GM12878 (cell line): ENCODE data around the gene TICRR.

ENCODE experiments used
- BCL11A ChIP-seq: IDR thresholded peaks from 2 replicates; pipeline ENCODE4 v1.6.1; 2011; ENCODE audit warnings: low read depth, low read length
- FOS ChIP-seq: IDR thresholded peaks from 3 replicates; pipeline ENCODE4 v1.6.1; 2011; ENCODE audit warnings: borderline replicate concordance; ENCODE audit not compliant: insufficient read length; ENCODE audit errors: extremely low read depth
- GABPA ChIP-seq: IDR thresholded peaks from 2 replicates; pipeline ENCODE4 v1.6.1; 2014; ENCODE audit warnings: antibody characterized with exemption, low read depth, mild to moderate bottlenecking, inconsistent platforms
- HDAC6 ChIP-seq: fragments of 200-600 bp; sonication (generic); IDR thresholded peaks from one replicate; pipeline ENCODE4 v1.8.0; 2017; ENCODE audit warnings: antibody characterized with exemption; ENCODE audit not compliant: unreplicated experiment
- NFYB ChIP-seq: IDR thresholded peaks from 2 replicates; pipeline ENCODE4 v1.6.1; 2011; ENCODE audit warnings: low read depth, mild to moderate bottlenecking, low read length, improper control_type of control experiment, moderate library complexity; ENCODE audit not compliant: insufficient read depth
- NRF1 ChIP-seq: conservative IDR thresholded peaks from 2 replicates; pipeline ENCODE4 v1.6.1; 2011; ENCODE audit warnings: mild to moderate bottlenecking, low read depth, low read length, improper control_type of control experiment
- RAD21 ChIP-seq: IDR thresholded peaks from 2 replicates; pipeline ENCODE4 v1.6.1; 2011; ENCODE audit warnings: mild to moderate bottlenecking, low read depth, low read length, moderate library complexity; ENCODE audit not compliant: insufficient read depth
- RFX5 ChIP-seq: IDR thresholded peaks from 2 replicates; pipeline ENCODE4 v1.6.1; 2011; ENCODE audit warnings: low read depth, low read length, improper control_type of control experiment
- TCF12 ChIP-seq: IDR thresholded peaks from 2 replicates; pipeline ENCODE4 v1.6.1; 2011; ENCODE audit warnings: low read depth, mild to moderate bottlenecking, low read length
- ZBTB33 ChIP-seq: fragments of 450-650 bp; IDR thresholded peaks from 2 replicates; pipeline ENCODE4 v1.6.1; 2017; ENCODE audit warnings: mild to moderate bottlenecking
- ZZZ3 ChIP-seq: IDR thresholded peaks from 2 replicates; pipeline ENCODE4 v1.6.1; 2011; ENCODE audit warnings: low read depth; ENCODE audit not compliant: control insufficient read depth, insufficient read length
- TF ChIP-seq, protein P1 (sequence below), 3 experiments: IDR thresholded peaks in 2 of 3; conservative IDR thresholded peaks in 1 of 3; 2 replicates each; pipeline ENCODE4 v1.5.1; 2011; ENCODE audit warnings: low read depth in 3 of 3, low read length in 3 of 3, mild to moderate bottlenecking in 3 of 3, control low read depth in 2 of 3, moderate library complexity in 2 of 3, inconsistent platforms in 1 of 3, mixed read lengths in 1 of 3; ENCODE audit not compliant: control insufficient read depth in 2 of 3, insufficient read depth in 1 of 3; ENCODE audit errors: extremely low read depth in 1 of 3
- TF ChIP-seq, protein P2 (sequence below): fragments of 150-350 bp; IDR thresholded peaks from 2 replicates; pipeline ENCODE4 v1.6.1; 2016; ENCODE audit warnings: low read depth, low read length
- TF ChIP-seq, protein P3 (sequence below): fragments of 450-650 bp; IDR thresholded peaks from 2 replicates; pipeline ENCODE4 v1.6.1; 2018; ENCODE audit warnings: mild to moderate bottlenecking, low read depth, moderate library complexity; ENCODE audit not compliant: partially characterized antibody

DNA sequence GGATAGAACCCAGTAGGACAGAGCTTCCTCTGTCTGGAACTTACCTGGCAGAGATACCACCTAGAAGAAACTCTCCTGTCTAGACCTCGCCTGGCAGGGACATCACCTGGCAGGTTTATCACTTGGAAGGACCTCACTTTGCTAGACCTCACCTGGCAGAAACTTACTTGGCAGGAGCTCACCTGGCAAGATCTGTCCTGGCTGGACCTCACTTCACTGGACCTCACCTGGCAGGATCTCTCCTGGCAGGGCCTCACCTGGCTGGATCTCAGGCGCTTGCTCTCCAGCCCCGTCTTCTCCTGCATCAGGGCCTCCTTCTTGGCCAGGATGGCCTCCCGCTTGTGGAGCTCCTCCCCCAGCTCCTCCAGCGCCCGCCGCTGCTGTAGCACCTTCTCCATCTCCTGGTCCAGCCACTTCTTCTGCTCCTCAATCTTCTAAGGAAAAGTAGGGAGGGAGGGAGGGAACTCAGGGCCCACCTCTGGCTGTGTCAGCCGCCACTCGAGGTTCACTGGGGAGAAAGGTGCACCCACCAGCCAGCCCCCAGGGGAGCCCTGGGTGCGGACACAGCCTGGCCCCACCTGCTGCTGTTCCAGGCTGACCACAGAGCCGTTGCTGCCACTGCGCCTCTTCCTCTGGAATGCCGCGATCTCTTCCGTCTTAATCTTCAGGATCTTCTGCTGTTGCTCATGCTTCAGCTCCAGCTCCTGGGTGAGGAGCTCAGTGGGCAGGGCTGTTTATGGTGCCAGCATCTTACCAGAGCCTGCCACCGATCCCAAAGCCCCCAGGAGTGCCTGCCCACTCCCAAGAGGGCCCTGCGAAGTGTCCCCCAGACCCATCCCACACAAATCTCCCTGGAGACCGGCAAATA is 57.5 kb downstream of the TICRR start:
- TF ChIP-seq, protein P1, sequence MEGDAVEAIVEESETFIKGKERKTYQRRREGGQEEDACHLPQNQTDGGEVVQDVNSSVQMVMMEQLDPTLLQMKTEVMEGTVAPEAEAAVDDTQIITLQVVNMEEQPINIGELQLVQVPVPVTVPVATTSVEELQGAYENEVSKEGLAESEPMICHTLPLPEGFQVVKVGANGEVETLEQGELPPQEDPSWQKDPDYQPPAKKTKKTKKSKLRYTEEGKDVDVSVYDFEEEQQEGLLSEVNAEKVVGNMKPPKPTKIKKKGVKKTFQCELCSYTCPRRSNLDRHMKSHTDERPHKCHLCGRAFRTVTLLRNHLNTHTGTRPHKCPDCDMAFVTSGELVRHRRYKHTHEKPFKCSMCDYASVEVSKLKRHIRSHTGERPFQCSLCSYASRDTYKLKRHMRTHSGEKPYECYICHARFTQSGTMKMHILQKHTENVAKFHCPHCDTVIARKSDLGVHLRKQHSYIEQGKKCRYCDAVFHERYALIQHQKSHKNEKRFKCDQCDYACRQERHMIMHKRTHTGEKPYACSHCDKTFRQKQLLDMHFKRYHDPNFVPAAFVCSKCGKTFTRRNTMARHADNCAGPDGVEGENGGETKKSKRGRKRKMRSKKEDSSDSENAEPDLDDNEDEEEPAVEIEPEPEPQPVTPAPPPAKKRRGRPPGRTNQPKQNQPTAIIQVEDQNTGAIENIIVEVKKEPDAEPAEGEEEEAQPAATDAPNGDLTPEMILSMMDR (IDR thresholded peaks at IDR 0.05 in 2 of 3, conservative IDR thresholded peaks at IDR 0.05 in 1 of 3; ENCODE audit: control insufficient read depth in 2 of 3, extremely low read depth in 1 of 3, insufficient read depth in 1 of 3, low read depth in 3 of 3, low read length in 3 of 3), result no peak
- TF ChIP-seq FOS (no peak), ZZZ3 (no peak), RAD21 (no peak), TCF12 (no peak), NFYB (no peak), ZBTB33 (no peak), RFX5 (no peak), HDAC6 (no peak), BCL11A (no peak), GABPA (no peak), NRF1 (no peak)
- TF ChIP-seq, protein P2, sequence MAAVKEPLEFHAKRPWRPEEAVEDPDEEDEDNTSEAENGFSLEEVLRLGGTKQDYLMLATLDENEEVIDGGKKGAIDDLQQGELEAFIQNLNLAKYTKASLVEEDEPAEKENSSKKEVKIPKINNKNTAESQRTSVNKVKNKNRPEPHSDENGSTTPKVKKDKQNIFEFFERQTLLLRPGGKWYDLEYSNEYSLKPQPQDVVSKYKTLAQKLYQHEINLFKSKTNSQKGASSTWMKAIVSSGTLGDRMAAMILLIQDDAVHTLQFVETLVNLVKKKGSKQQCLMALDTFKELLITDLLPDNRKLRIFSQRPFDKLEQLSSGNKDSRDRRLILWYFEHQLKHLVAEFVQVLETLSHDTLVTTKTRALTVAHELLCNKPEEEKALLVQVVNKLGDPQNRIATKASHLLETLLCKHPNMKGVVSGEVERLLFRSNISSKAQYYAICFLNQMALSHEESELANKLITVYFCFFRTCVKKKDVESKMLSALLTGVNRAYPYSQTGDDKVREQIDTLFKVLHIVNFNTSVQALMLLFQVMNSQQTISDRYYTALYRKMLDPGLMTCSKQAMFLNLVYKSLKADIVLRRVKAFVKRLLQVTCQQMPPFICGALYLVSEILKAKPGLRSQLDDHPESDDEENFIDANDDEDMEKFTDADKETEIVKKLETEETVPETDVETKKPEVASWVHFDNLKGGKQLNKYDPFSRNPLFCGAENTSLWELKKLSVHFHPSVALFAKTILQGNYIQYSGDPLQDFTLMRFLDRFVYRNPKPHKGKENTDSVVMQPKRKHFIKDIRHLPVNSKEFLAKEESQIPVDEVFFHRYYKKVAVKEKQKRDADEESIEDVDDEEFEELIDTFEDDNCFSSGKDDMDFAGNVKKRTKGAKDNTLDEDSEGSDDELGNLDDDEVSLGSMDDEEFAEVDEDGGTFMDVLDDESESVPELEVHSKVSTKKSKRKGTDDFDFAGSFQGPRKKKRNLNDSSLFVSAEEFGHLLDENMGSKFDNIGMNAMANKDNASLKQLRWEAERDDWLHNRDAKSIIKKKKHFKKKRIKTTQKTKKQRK, result no peak
- TF ChIP-seq, protein P3, sequence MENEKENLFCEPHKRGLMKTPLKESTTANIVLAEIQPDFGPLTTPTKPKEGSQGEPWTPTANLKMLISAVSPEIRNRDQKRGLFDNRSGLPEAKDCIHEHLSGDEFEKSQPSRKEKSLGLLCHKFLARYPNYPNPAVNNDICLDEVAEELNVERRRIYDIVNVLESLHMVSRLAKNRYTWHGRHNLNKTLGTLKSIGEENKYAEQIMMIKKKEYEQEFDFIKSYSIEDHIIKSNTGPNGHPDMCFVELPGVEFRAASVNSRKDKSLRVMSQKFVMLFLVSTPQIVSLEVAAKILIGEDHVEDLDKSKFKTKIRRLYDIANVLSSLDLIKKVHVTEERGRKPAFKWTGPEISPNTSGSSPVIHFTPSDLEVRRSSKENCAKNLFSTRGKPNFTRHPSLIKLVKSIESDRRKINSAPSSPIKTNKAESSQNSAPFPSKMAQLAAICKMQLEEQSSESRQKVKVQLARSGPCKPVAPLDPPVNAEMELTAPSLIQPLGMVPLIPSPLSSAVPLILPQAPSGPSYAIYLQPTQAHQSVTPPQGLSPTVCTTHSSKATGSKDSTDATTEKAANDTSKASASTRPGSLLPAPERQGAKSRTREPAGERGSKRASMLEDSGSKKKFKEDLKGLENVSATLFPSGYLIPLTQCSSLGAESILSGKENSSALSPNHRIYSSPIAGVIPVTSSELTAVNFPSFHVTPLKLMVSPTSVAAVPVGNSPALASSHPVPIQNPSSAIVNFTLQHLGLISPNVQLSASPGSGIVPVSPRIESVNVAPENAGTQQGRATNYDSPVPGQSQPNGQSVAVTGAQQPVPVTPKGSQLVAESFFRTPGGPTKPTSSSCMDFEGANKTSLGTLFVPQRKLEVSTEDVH, result no peak
